Pancreas (tissue), 10 donors: ENCODE data around the gene SGCA. TPM values are rescaled to one million over a fixed set of nuclear protein-coding genes. Genes with fewer than 3 reads are reported as not detected.

Experiments used
- ATAC-seq, 4 donors: fragments of 200-7000 bp; cut with Tn5 transposase; one replicate each; pipeline versions ENCODE4 v1.8.0 to v1.9.1; 2020; ENCODE audit warnings: mild to moderate bottlenecking in 4 of 4, moderate library complexity in 4 of 4
- DNase-seq, 6 donors: peaks; one replicate each; pipeline ENCODE4 v3.0.0-alpha.2; 2020
- FAIRE-seq: peaks from 2 replicates; lab custom pipeline; 2012; peaks lifted over from hg19 to GRCh38; lab: Jason Lieb, UNC
- H3K27ac ChIP-seq, 4 donors: fragments of 200-600 bp; sonication (generic); 1 replicate in 3 of 4; 2 replicates in 1 of 4; pipeline versions ENCODE4 v1.5.0 to v1.8.0; 2020
- H3K27me3 ChIP-seq, 4 donors: fragments of 200-600 bp; one replicate each; pipeline ENCODE4 v1.8.0; 2021
- H3K36me3 ChIP-seq, 3 donors: fragments of 200-600 bp; sonication (generic) in 1 of 3; one replicate each; pipeline versions ENCODE4 v1.5.0 to v1.8.0; 2020 to 2021
- H3K4me1 ChIP-seq, 3 donors: fragments of 200-600 bp; one replicate each; pipeline ENCODE4 v1.8.0; 2021
- H3K4me3 ChIP-seq, 4 donors: fragments of 200-600 bp; sonication (generic) in 2 of 4; one replicate each; pipeline versions ENCODE4 v1.5.0 to v1.8.0; 2020 to 2021
- H3K9me3 ChIP-seq, 4 donors: fragments of 200-600 bp; one replicate each; pipeline ENCODE4 v1.8.0; 2021
- CTCF ChIP-seq, 4 donors: fragments of 200-600 bp; sonication (generic) in 3 of 4; IDR thresholded peaks; one replicate each; pipeline versions ENCODE4 v1.5.0 to v1.8.0; 2021; ENCODE audit warnings: antibody characterized with exemption in 4 of 4
- WGBS, 2 donors: extraction: QIAGEN DNeasy Blood & Tissue Kit; methylation state at CpG; one replicate each; pipeline ENCODE4 v1.1.7; 2013; 5-methylcytosine and 5-hydroxymethylcytosine counted together
- intact Hi-C, 3 donors: fragments of 100-400 bp; cut with DNase I; formaldehyde crosslinking; loops; one replicate each; pipeline versions ENCODE4 v1.11.1 to v1.14.2; 2022
- polyA plus RNA-seq, 2 donors: library from polyadenylated mRNA; stranded (reverse); fragments of 200-250 nt; gene quantifications; one replicate each; pipeline ENCODE4 v1.2.3, GENCODE V29; 2013
- total RNA-seq, 6 donors: library from RNA; stranded (reverse); fragmentation: NEBNext Ultra II Directional in 4 of 6; extraction: Animal tissue kit (Norgen Biotek cat#: 25700) in 4 of 6; gene quantifications; one replicate each; pipeline versions ENCODE4 v1.2.1 to v1.2.4, GENCODE V29; 2021 to 2023
- donor health status: healthy with polysubstance abuse.
- donor health status: DM: no; HTN: no; CAD: no; lungs with moderate emphysema.
- donor health status: DM: no; HTN: no; CAD: no.
- donor health status: control.
- donor health status: control.
- donor health status: Bipolar disorder and iron deficiency.
- donor health status: DM: yes; HTN: yes; CAD: no.
- donor health status: DM: no; HTN: no; CAD: no.
- donor health status: DM: no; HTN: no; CAD: no.
- donor health status: DM: yes; HTN: yes; CAD: no.

The SGCA gene
- total and polyA plus RNA-seq, 8 donors: 0.31 to 3.0 (median 1.1) TPM; not detected in 3

GRCh38 chr17:50149091-50149416 lies 16.8 kb upstream of the SGCA start:
- 0 to 1% methylated on average over 22 to 29 of the region's 30 CpGs for WGBS, 2 donors
- ATAC-seq (no peak), DNase-seq (no peak), FAIRE-seq (no peak)
- H3K36me3 ChIP-seq: peaks cover 0 to 1% (median 0%) of the 10 kb centered on the region in 3 donors
- H3K27ac ChIP-seq: peak overlapping the region in 3 of 4 donors; percentile 22 to 86 (median 85)
- intact Hi-C loops: no loop called here
- TF ChIP-seq CTCF (IDR thresholded peaks at IDR 0.05): no peak
- no peaks in the 10 kb centered on the region for H3K9me3 ChIP-seq
- H3K4me3 ChIP-seq: peak overlapping the region; percentile 70 to 93 (median 80)
- no peaks in the 10 kb centered on the region for H3K27me3 ChIP-seq
- peaks cover 10 to 16% (median 15%) of the 10 kb centered on the region in 3 donors for H3K4me1 ChIP-seq

GRCh38 chr17:50149417-50150353 lies 16.1 kb upstream of the SGCA start:
- H3K27me3 ChIP-seq: no peaks in the 10 kb centered on the region
- WGBS, 2 donors: 1% methylated on average over 83 to 123 of the region's 123 CpGs
- H3K36me3 ChIP-seq: no peaks in the 10 kb centered on the region
- FAIRE-seq (no peak), ATAC-seq (peak; percentile 5 to 56 (median 18)), DNase-seq (peak; percentile 54 to 90 (median 72))
- H3K9me3 ChIP-seq: no peaks in the 10 kb centered on the region
- H3K4me1 ChIP-seq: peaks cover 10 to 16% (median 16%) of the 10 kb centered on the region in 3 donors
- intact Hi-C loops: no loop called here
- TF ChIP-seq CTCF (IDR thresholded peaks at IDR 0.05): no peak
- peak overlapping the region; percentile 70 to 93 (median 80) for H3K4me3 ChIP-seq
- peak overlapping the region; percentile 31 to 86 (median 78) for H3K27ac ChIP-seq

- Histone ChIP-seq H3K27ac (peak within 1 kb of the TSS; percentile 53 to 86 (median 78)), H3K36me3 (no peaks in the 10 kb centered on the region), H3K4me1 (peaks cover 10 to 16% (median 16%) of the 10 kb centered on the region in 3 donors), H3K9me3 (no peaks in the 10 kb centered on the region), H3K4me3 (peak within 1 kb of the TSS; percentile 70 to 93 (median 80)), H3K27me3 (no peaks in the 10 kb centered on the region)
- DNase-seq: peak in 3 of 6 donors; percentile 48 to 69 (median 52)
- no peak for TF ChIP-seq CTCF (IDR thresholded peaks at IDR 0.05)
- no peak for FAIRE-seq
- intact Hi-C loops: no loop called here
- ATAC-seq: peak in 2 of 4 donors; percentile 1 to 7
- 0 to 1% methylated on average over 49 to 69 of the region's 69 CpGs for WGBS, 2 donors
Observed at GRCh38 chr17:50150354-50151040, 15.3 kb upstream of the SGCA start, which contains the start of gene PPP1R9B. Gene PPP1R9B, minus strand, starts transcription at chr17:50150677. Its CDS starts 164 bp downstream, at chr17:50150513.

GRCh38 chr17:50151041-50151936 lies 14.5 kb upstream of the SGCA start:
- Histone ChIP-seq H3K36me3 (no peaks in the 10 kb centered on the region), H3K27ac (peak overlapping the region; percentile 53 to 86 (median 78)), H3K4me3 (peak overlapping the region; percentile 70 to 93 (median 80)), H3K4me1 (peaks cover 9 to 16% (median 15%) of the 10 kb centered on the region in 3 donors), H3K27me3 (no peaks in the 10 kb centered on the region), H3K9me3 (no peaks in the 10 kb centered on the region)
- peak; percentile 41 to 72 (median 46) for TF ChIP-seq CTCF (IDR thresholded peaks at IDR 0.05)
- DNase-seq (peak; percentile 84 to 94 (median 90)), ATAC-seq (peak; percentile 68 to 81 (median 75)), FAIRE-seq (no peak)
- intact Hi-C loops: no loop called here
- WGBS, 2 donors: 1% methylated on average over 32 to 40 of the region's 40 CpGs
